ENCODE results near the gene TOPBP1. TPM values are rescaled to one million over a fixed set of nuclear protein-coding genes. Genes with fewer than 3 reads are reported as not detected.

Gene TOPBP1
- total RNA-seq, 1 experiment from 2014 or later: 34.3 TPM

- no peak for TF ChIP-seq ZNF425 (CRISPR knock-in tag; conservative IDR thresholded peaks at IDR 0.05)
- no peak for TF ChIP-seq ZNF263 (CRISPR knock-in tag; IDR thresholded peaks at IDR 0.05; ENCODE audit: low read depth)
- TF ChIP-seq, protein P1, sequence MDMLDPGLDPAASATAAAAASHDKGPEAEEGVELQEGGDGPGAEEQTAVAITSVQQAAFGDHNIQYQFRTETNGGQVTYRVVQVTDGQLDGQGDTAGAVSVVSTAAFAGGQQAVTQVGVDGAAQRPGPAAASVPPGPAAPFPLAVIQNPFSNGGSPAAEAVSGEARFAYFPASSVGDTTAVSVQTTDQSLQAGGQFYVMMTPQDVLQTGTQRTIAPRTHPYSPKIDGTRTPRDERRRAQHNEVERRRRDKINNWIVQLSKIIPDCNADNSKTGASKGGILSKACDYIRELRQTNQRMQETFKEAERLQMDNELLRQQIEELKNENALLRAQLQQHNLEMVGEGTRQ (CRISPR knock-in tag; IDR thresholded peaks at IDR 0.05): 0 out of 2 replicates have a peak, but pooled peaks have one; percentile 10
- peak; percentile 99; the same call in 1 of the 2 replicates for TF ChIP-seq ETV6 (CRISPR knock-in tag; IDR thresholded peaks at IDR 0.05)
- TF ChIP-seq ZNF138 (CRISPR knock-in tag; conservative IDR thresholded peaks at IDR 0.05): 0 out of 2 replicates have a peak, but pooled peaks have one; percentile 35
- peak; percentile 34; the same call in 1 of the 2 replicates for TF ChIP-seq ATF1 (CRISPR knock-in tag; IDR thresholded peaks at IDR 0.05)
- TF ChIP-seq, protein P2, sequence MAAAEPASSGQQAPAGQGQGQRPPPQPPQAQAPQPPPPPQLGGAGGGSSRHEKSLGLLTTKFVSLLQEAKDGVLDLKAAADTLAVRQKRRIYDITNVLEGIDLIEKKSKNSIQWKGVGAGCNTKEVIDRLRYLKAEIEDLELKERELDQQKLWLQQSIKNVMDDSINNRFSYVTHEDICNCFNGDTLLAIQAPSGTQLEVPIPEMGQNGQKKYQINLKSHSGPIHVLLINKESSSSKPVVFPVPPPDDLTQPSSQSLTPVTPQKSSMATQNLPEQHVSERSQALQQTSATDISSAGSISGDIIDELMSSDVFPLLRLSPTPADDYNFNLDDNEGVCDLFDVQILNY (CRISPR knock-in tag; IDR thresholded peaks at IDR 0.05): peak; percentile 99
- peak; percentile 64; the same call in 1 of the 2 replicates for TF ChIP-seq ARID4B (CRISPR knock-in tag; IDR thresholded peaks at IDR 0.05; ENCODE audit: borderline replicate concordance)
- TF ChIP-seq, protein P3, sequence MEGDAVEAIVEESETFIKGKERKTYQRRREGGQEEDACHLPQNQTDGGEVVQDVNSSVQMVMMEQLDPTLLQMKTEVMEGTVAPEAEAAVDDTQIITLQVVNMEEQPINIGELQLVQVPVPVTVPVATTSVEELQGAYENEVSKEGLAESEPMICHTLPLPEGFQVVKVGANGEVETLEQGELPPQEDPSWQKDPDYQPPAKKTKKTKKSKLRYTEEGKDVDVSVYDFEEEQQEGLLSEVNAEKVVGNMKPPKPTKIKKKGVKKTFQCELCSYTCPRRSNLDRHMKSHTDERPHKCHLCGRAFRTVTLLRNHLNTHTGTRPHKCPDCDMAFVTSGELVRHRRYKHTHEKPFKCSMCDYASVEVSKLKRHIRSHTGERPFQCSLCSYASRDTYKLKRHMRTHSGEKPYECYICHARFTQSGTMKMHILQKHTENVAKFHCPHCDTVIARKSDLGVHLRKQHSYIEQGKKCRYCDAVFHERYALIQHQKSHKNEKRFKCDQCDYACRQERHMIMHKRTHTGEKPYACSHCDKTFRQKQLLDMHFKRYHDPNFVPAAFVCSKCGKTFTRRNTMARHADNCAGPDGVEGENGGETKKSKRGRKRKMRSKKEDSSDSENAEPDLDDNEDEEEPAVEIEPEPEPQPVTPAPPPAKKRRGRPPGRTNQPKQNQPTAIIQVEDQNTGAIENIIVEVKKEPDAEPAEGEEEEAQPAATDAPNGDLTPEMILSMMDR (IDR thresholded peaks at IDR 0.05): no peak
- TF ChIP-seq, protein P4, sequence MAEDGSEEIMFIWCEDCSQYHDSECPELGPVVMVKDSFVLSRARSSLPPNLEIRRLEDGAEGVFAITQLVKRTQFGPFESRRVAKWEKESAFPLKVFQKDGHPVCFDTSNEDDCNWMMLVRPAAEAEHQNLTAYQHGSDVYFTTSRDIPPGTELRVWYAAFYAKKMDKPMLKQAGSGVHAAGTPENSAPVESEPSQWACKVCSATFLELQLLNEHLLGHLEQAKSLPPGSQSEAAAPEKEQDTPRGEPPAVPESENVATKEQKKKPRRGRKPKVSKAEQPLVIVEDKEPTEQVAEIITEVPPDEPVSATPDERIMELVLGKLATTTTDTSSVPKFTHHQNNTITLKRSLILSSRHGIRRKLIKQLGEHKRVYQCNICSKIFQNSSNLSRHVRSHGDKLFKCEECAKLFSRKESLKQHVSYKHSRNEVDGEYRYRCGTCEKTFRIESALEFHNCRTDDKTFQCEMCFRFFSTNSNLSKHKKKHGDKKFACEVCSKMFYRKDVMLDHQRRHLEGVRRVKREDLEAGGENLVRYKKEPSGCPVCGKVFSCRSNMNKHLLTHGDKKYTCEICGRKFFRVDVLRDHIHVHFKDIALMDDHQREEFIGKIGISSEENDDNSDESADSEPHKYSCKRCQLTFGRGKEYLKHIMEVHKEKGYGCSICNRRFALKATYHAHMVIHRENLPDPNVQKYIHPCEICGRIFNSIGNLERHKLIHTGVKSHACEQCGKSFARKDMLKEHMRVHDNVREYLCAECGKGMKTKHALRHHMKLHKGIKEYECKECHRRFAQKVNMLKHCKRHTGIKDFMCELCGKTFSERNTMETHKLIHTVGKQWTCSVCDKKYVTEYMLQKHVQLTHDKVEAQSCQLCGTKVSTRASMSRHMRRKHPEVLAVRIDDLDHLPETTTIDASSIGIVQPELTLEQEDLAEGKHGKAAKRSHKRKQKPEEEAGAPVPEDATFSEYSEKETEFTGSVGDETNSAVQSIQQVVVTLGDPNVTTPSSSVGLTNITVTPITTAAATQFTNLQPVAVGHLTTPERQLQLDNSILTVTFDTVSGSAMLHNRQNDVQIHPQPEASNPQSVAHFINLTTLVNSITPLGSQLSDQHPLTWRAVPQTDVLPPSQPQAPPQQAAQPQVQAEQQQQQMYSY (CRISPR knock-in tag; IDR thresholded peaks at IDR 0.05): peak; percentile 62
- TF ChIP-seq NR3C1 (CRISPR knock-in tag; conservative IDR thresholded peaks at IDR 0.05; ENCODE audit: low read depth): 0 out of 2 replicates have a peak, but pooled peaks have one; percentile 53
Observed at GRCh38 chr3:133661454-133662277, at the start of gene TOPBP1 (continued).
